ENCODE results near the gene PEX14. TPM values are rescaled to one million over a fixed set of nuclear protein-coding genes. Genes with fewer than 3 reads are reported as not detected.

PEX14 gene
- polyA plus RNA-seq, 1 donor (not counting 4 experiments of a cell fraction or from before 2014, with no cell fraction given) = 8.4 TPM

GRCh38 chr1:10648689-10649516 is 174.2 kb downstream of the PEX14 start:
- no peak overlapping the region for H2AFZ ChIP-seq (ENCODE audit: control insufficient read depth, low read length)
- peaks cover 19% of the 10 kb centered on the region for H3K4me1 ChIP-seq (ENCODE audit: control insufficient read depth, extremely low read depth, insufficient read depth, low read length)
- TF ChIP-seq EZH2 (IDR thresholded peaks at IDR 0.05; ENCODE audit: low read length) (no peak), CTCF (optimal IDR thresholded peaks at IDR 0.05 in 1 of 3, IDR thresholded peaks at IDR 0.05 in 1 of 3, conservative IDR thresholded peaks at IDR 0.05 in 1 of 3; ENCODE audit: extremely low read depth in 1 of 3, insufficient read depth in 2 of 3, low read length in 3 of 3) (no peak)
- H3K9me3 ChIP-seq (ENCODE audit: control insufficient read depth, low read depth, low read length) = no peaks in the 10 kb centered on the region
- H3K9me1 ChIP-seq (ENCODE audit: control insufficient read depth, extremely low read depth, insufficient read depth, low read length) = no peaks in the 10 kb centered on the region
- DNase-seq (ENCODE audit: low read depth, low spot score) (no peak), FAIRE-seq (no peak)
- peaks cover 0 to 10% of the 10 kb centered on the region in 2 experiments for H3K36me3 ChIP-seq (ENCODE audit: control insufficient read depth in 2 of 2, extremely low read depth in 1 of 2, insufficient read depth in 2 of 2, low read length in 2 of 2)
- H3K4me2 ChIP-seq (ENCODE audit: control insufficient read depth, extremely low read depth, insufficient read depth, low read depth, low read length) = no peak overlapping the region
- H3K27ac ChIP-seq (ENCODE audit: control insufficient read depth, insufficient read depth, low read length) = no peak overlapping the region
- H4K20me1 ChIP-seq (ENCODE audit: control insufficient read depth, extremely low read depth, insufficient read depth, low read length) = no peaks in the 10 kb centered on the region
- H3K4me3 ChIP-seq (ENCODE audit: control insufficient read depth in 2 of 3, extremely low read depth in 1 of 3, insufficient read depth in 2 of 3, low read depth in 1 of 3, low read length in 3 of 3) = no peak overlapping the region
- no peaks in the 10 kb centered on the region for H3K79me2 ChIP-seq (ENCODE audit: control insufficient read depth, insufficient read depth, low read length)
- no peaks in the 10 kb centered on the region for H3K27me3 ChIP-seq (ENCODE audit: control insufficient read depth, extremely low read depth, insufficient read depth, low read length)
- dilution Hi-C loops (cut with MboI; ENCODE audit: extremely low pct_ligation_motif_present, low sequenced_read_pairs) = no loop called here
- no peak overlapping the region for H3K9ac ChIP-seq (ENCODE audit: control insufficient read depth, extremely low read depth, insufficient read depth, low read length)

DNA sequence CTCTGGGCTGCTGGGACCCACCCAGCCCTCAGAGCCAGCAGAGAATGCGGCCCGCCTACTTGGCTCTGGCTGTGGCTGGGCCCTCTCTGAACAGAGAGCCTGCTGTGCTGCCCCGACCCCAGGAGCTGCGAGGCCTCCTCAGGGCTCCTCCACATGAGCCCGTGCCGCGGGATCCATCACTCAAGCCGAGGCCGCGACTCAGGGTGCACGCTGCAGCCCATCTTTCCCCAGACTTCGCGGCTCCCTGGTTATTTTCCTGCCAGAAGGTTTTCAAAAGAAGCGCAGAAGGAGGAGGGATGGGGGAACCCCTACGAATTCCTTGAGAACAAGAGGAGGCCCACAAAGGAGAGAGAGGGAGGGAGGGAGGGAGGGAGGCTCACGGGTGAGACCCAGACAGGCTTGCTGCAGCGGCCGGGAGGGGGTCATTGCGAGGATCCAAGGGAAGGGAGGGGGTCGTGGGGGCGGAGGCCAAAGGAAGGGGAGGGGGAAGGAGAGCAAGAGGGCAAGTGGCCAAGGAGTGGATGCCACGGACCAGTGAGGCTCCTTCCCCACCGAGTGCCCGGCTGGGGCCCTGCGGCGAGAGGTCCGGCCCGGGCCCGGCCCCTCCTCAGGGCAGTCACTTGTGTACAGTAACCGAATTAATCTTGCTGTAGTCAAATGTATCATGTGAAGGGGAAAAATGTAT is 174.9 kb downstream of the PEX14 start:
- Histone ChIP-seq H2AFZ (ENCODE audit: control insufficient read depth, low read length) (no peak overlapping the region), H3K4me3 (ENCODE audit: control insufficient read depth in 2 of 3, extremely low read depth in 1 of 3, insufficient read depth in 2 of 3, low read depth in 1 of 3, low read length in 3 of 3) (no peak overlapping the region), H3K27me3 (ENCODE audit: control insufficient read depth, extremely low read depth, insufficient read depth, low read length) (no peaks in the 10 kb centered on the region), H3K79me2 (ENCODE audit: control insufficient read depth, insufficient read depth, low read length) (no peaks in the 10 kb centered on the region), H3K36me3 (ENCODE audit: control insufficient read depth in 2 of 2, extremely low read depth in 1 of 2, insufficient read depth in 2 of 2, low read length in 2 of 2) (peaks cover 0 to 10% of the 10 kb centered on the region in 2 experiments), H3K9me1 (ENCODE audit: control insufficient read depth, extremely low read depth, insufficient read depth, low read length) (no peaks in the 10 kb centered on the region), H3K9ac (ENCODE audit: control insufficient read depth, extremely low read depth, insufficient read depth, low read length) (no peak overlapping the region), H3K9me3 (ENCODE audit: control insufficient read depth, low read depth, low read length) (no peaks in the 10 kb centered on the region), H4K20me1 (ENCODE audit: control insufficient read depth, extremely low read depth, insufficient read depth, low read length) (no peaks in the 10 kb centered on the region), H3K4me2 (ENCODE audit: control insufficient read depth, extremely low read depth, insufficient read depth, low read depth, low read length) (no peak overlapping the region), H3K4me1 (ENCODE audit: control insufficient read depth, extremely low read depth, insufficient read depth, low read length) (peaks cover 12% of the 10 kb centered on the region), H3K27ac (ENCODE audit: control insufficient read depth, insufficient read depth, low read length) (no peak overlapping the region)
- TF ChIP-seq EZH2 (IDR thresholded peaks at IDR 0.05; ENCODE audit: low read length) = no peak
- no peak for TF ChIP-seq CTCF (optimal IDR thresholded peaks at IDR 0.05 in 1 of 3, IDR thresholded peaks at IDR 0.05 in 1 of 3, conservative IDR thresholded peaks at IDR 0.05 in 1 of 3; ENCODE audit: extremely low read depth in 1 of 3, insufficient read depth in 2 of 3, low read length in 3 of 3)
- FAIRE-seq = no peak
- no peak for DNase-seq (ENCODE audit: low read depth, low spot score)
- dilution Hi-C loops (cut with MboI; ENCODE audit: extremely low pct_ligation_motif_present, low sequenced_read_pairs) = no loop called here

Data from keratinocyte (primary cell).